Right renal pelvis (tissue), 4 donors: ENCODE results near the gene CCDC192. TPM values are rescaled to one million over a fixed set of nuclear protein-coding genes. Genes with fewer than 3 reads are reported as not detected.
A peak's percentile ranks its signal among the peaks of the same experiment; 100 is the strongest.
"Not testable (repeated sequence)": the region's sequence is repeated elsewhere in the genome, so short reads cannot be mapped to it uniquely, and the experiment has no call there.

ENCODE experiments used
- DNase-seq, 4 donors: peaks; one replicate each; pipeline ENCODE4 v3.0.0-alpha.2; 2013; ENCODE audit warnings: low read depth in 4 of 4, low spot score in 3 of 4, missing footprints in 1 of 4
- polyA plus RNA-seq, 4 donors: library from polyadenylated mRNA; unstranded; fragments of 120-200 nt; gene quantifications; one replicate each; pipeline ENCODE4 v1.2.1, GENCODE V29; 2013; ENCODE audit not compliant: insufficient read length in 4 of 4

CCDC192 gene, protein sequence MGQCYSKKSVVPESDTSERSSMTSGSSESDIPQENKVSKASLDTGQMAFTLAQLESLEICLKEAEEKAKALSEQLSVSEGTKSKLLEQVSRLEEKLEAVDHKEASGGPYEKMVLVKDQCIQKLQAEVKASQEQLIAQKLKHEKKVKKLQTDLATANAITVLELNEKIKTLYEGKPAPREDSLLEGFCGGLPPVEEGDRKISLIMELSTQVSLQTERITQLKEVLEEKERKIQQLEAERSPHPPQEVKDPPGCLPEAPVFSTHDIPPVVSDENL
- polyA plus RNA-seq: 1 to 10 TPM in 2 of 4 donors, under 1 TPM in 2; 0.79 to 1.2 (median 1.0) TPM

- DNase-seq: no peak
Observed at GRCh38 chr5:127702926-127703561, at the start of gene CCDC192. Gene CCDC192, plus strand, starts transcription at chr5:127703391. Its CDS starts 55 bp downstream, at chr5:127703446.

DNA sequence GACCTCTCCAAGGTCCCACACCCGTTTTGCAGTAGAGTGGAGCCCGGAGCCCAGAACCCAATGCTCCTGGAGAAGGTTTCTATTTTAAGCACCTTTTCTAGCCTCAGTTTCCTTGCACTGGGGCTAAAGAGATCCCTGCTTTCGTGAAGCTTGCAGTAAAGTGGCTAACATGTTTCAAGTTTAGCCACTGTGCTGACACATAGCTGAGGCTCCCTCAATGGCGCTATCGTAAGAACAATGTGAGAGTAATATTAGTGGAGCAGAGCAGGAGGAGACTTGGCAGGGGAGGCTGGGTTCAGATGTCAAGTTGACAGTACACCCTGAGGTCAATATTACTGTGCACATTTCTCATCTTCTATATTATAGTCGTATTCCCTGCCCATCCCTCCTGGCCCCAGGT, 46.4 kb upstream of the CCDC192 start:
- DNase-seq: no peak

- DNase-seq: no peak
Observed at GRCh38 chr5:127660047-127660733, 43.0 kb upstream of the CCDC192 start.

DNA sequence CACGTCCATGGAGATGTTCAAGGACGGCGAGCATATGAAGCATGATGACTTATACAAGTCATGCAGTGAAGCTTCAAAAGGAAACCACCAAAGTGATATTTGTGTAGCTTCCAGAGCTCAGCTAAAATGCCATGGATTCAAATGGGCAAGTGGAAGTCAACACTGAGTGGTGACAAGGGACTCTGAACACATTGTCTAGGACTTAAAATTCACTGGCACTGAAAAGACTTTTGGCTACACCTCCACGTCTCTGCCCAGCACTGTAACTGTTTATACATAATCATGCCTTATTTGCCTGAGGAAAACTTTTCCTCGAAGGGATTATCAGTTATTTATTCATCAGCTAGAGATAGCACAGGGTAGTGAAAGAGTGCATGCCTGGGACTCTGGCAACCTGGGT, 39.1 kb upstream of the CCDC192 start:
- no peak for DNase-seq

GRCh38 chr5:127665641-127666040, 37.5 kb upstream of the CCDC192 start:
- DNase-seq: no peak

DNA sequence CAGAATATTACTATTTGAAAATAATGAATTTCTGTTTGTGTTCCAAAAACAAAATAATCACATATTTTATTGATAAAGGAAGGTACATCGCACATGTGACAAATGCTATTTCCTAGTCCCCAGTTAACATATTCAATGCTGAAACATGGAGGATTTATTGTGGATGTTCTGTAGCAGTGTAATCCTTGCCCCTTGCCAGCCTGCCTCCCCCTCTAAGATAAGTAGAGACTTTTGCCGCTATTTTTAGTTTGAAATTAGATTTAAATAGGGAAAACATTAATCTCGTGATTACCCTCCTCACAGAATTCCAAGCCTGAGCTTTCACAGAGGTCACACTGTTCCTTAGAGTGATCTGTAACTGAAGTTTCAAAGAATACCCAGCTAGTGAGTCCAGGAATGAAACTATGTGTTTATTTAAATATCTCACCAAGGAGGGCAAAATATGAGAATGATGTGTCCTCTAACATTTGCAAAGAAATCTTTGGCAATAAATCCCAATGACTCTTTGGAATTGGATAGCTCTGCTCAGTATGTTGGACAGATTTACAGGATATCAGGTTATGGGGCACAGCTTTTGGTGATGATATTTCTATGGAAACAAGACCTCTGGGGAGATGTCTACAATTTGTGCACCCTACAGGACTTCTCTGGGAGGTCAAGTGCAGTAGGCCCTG, 37.0 kb upstream of the CCDC192 start:
- no peak for DNase-seq

DNA sequence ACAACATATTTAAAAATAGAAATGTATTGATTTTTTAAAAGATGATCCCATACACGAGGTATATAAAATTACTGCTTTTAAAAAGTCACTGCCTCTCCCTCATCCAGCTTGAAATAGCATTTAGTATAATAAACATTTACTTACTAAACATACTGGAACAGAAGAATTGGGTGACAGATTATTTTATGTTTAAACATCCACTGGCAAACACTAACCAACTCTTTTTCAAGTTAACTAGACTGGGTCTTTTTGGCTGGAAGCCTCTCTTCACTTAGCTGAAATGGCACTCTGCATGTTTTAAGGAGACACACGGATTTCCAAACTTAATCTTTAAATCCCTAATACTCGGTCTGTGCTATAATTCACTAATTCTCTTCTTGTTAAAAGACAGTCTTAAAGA, 35.3 kb upstream of the CCDC192 start:
- no peak for DNase-seq

- DNase-seq: no peak
Observed at GRCh38 chr5:127671218-127671617, 32.0 kb upstream of the CCDC192 start.

DNA sequence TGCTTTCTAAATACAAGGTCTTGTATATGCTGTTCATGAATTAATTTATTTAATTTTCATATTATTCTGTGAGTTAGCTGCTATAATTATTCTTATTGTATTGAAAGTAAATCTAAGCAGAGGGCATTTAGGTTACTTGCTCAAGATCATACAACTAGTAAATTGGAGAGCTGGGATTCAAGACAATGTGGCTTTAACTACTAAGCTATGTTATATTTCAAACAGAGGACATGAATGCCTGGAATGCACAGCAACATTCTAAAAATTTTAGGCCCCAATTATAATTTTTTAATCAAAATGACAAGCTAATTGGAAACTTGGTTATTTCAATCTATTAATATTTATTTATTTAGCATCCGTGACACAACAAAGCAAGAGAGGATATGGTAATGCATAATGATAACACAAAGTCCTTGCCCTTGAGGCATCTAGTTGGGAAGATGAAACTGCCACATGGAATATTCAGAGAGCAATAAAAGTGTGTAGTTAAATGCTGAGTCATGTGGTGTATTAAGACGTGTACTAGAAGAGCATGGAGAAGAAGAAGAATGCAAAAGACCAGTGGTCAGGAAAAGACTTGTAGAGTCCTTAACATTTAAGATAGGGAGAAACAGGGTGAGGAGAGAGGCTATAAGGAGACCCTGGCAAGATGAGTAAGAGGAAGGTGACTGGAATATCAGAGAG, 29.9 kb upstream of the CCDC192 start:
- no peak for DNase-seq

DNA sequence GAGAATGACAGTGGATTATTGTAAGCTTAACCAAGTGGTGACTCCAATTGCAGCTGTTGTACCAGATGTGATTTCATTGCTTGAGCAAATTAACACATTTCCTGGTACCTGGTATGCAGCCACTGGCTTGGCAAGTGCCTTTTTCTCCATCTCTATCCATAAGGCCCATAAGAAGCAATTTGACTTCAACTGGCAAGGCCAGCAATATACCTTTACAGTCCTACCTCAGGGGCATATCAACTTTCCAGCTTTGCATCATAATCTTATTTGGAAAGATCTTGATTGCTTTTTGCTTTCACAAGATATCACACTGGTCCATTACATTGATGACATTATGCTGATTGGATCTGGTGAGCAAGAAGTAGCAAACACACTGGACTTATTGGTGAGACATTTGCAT, 26.2 kb upstream of the CCDC192 start:
- DNase-seq: not testable (repeated sequence)

DNA sequence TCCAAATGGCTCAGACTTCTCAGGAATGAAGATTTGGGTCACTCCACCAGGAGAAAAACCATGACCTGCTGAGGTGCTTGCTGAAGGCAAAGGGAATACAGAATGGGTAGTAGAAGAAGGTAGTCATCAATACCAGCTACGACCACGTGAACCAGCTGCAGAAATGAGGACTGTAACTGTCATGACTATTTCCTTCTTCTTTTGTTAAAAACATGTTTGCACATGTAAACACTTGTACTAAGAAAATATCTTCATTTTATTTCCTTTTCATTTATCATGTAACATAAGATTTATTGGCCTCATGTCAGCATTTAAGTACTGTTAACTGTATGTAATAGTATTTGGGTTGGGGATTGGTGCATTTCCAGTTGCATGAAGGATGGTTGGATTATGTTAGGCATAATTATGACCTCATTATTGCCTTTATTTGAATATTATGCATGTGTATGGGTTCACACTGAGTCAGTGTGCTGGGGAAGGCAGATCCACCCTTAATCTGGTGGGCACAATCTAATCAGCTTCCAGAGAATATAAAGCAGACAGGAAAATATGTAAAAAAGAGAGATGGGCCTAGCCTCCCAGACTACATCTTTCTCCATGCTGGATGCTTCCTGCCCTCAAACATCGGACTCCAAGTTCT, 23.4 kb upstream of the CCDC192 start:
- DNase-seq: not testable (repeated sequence)

GRCh38 chr5:127680595-127680994, 22.6 kb upstream of the CCDC192 start:
- DNase-seq: no peak

DNA sequence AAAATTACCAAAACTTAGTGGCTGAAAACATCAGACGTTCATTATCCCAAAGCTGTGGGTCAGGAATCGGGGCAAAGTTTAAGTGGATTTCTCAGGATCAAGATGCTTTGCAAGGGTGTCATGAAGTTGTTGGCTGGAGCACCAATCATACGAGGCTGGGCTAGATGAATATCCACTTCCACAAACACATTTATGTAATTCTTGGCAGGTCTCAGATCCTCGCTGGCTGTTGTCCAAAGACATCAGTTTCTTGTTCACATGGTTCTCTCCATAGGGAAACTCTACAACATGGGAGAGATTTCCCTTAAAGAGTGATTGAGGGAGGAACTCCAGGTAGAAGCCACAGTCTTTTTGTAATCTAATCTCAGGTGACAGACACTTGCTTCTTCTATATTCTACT, 20.2 kb upstream of the CCDC192 start:
- DNase-seq: no peak

- DNase-seq: peak in 1 of 4 donors; percentile 10
Observed at GRCh38 chr5:127684726-127685467, 18.3 kb upstream of the CCDC192 start.

- DNase-seq: no peak
Observed at GRCh38 chr5:127685662-127686061, 17.5 kb upstream of the CCDC192 start.

- no peak for DNase-seq
Observed at GRCh38 chr5:127686424-127686823, 16.8 kb upstream of the CCDC192 start.

DNA sequence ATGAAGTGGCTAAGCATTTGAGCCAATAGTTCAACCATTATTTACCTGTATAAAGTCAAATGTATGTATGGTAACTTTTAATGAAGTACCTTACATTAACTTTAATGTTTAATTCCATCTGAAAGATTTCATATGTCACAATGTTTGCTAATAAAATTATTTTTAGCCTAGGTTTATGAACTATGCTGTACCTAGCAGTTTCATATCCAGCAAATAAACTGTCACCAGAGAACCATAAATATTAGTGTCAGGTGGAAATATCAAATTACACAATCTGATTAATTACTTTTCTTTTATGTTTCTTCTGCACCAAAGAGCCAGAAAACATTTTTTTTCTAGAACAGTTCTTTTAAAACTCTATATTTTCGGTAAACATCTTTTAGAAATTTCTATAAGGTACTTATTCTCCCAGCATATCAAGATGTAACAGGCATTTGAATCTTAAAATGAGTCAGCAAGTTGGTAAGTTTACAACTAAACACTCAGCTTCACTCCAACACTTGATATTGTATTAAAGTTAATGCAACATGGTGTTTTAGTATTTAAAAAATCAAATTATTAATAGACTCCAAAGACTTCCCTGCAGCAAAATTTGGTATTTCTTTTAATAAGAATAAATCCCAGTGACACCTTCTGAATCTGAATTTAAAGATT, 8.5 kb upstream of the CCDC192 start:
- DNase-seq: no peak

DNA sequence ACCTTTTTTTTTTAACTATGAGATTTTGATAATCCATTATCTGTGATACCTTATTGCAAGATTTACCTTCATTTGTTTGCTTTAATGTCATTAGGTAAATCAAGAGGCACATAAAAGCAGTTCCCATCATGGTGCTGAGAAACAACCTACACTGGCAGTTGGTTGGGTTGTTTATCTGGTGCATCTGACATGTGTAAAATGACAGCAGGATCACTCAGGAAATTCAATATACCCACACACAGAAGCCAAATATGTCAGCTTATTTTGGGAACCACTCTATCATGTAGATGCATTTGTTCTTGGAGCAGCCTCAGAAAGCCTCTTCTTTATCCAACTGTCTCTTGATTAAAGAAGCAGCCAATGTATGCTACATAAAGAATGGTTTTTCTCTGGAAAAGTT, 7.8 kb upstream of the CCDC192 start:
- DNase-seq: no peak

- no peak for DNase-seq
Observed at GRCh38 chr5:127696683-127697082, 6.5 kb upstream of the CCDC192 start.
